H9 (cell line): ENCODE measurements around the gene CCNI2. TPM values are rescaled to one million over a fixed set of nuclear protein-coding genes. Genes with fewer than 3 reads are reported as not detected.

Source experiments
- DNase-seq: peaks from one replicate; pipeline ENCODE4 v3.0.0-alpha.2; 2017
- H2AFZ ChIP-seq: one replicate; pipeline ENCODE4 v1.6.1; 2013; ENCODE audit warnings: mild to moderate bottlenecking, low read length, control low read depth, moderate library complexity
- H2AK5ac ChIP-seq: 2 replicates; pipeline ENCODE4 v1.6.1; 2013; ENCODE audit warnings: low read length, control low read depth, mixed read lengths; ENCODE audit not compliant: insufficient read length
- H2BK120ac ChIP-seq: one replicate; pipeline ENCODE4 v1.6.1; 2013; ENCODE audit warnings: low read depth, mild to moderate bottlenecking, low read length, control low read depth, inconsistent platforms; ENCODE audit not compliant: poor library complexity, severe bottlenecking
- H2BK12ac ChIP-seq: 2 replicates; pipeline ENCODE4 v1.6.1; 2013; ENCODE audit warnings: low read length, control low read depth, mixed read lengths, low read depth; ENCODE audit not compliant: insufficient read length
- H2BK15ac ChIP-seq: 2 replicates; pipeline ENCODE4 v1.6.1; 2013; ENCODE audit warnings: low read depth, low read length, control low read depth
- H2BK20ac ChIP-seq: one replicate; pipeline ENCODE4 v1.6.1; 2013; ENCODE audit warnings: low read depth, mild to moderate bottlenecking, low read length, control low read depth, inconsistent platforms; ENCODE audit not compliant: poor library complexity, severe bottlenecking
- H2BK5ac ChIP-seq: 2 replicates; pipeline ENCODE4 v1.6.1; 2013; ENCODE audit warnings: low read length, control low read depth, mixed read lengths; ENCODE audit not compliant: insufficient read length
- H3K14ac ChIP-seq: 2 replicates; pipeline ENCODE4 v1.6.1; 2013; ENCODE audit warnings: low read length, control low read depth; ENCODE audit not compliant: insufficient read depth
- H3K18ac ChIP-seq: 2 replicates; pipeline ENCODE4 v1.6.1; 2013; ENCODE audit warnings: low read depth, mild to moderate bottlenecking, mixed read lengths, low read length, control low read depth; ENCODE audit not compliant: insufficient read length
- H3K23ac ChIP-seq: 2 replicates; pipeline ENCODE4 v1.6.1; 2013; ENCODE audit warnings: low read length, control low read depth, mixed read lengths, low read depth; ENCODE audit not compliant: insufficient read length
- H3K23me2 ChIP-seq: 2 replicates; pipeline ENCODE4 v1.6.1; 2013; ENCODE audit warnings: low read depth, mild to moderate bottlenecking, mixed read lengths, low read length, control low read depth; ENCODE audit not compliant: insufficient read length, poor library complexity, severe bottlenecking
- H3K27ac ChIP-seq: 2 replicates; pipeline ENCODE4 v1.5.1; 2013; ENCODE audit warnings: low read length, control low read depth, mixed read lengths, low read depth; ENCODE audit not compliant: insufficient read length
- H3K27me3 ChIP-seq: 2 replicates; pipeline ENCODE4 v1.6.1; 2013; ENCODE audit warnings: low read length, control low read depth, inconsistent platforms; ENCODE audit not compliant: insufficient read depth
- H3K4ac ChIP-seq: 2 replicates; pipeline ENCODE4 v1.6.1; 2013; ENCODE audit warnings: low read depth, mild to moderate bottlenecking, control low read depth, inconsistent platforms, low read length, moderate library complexity
- H3K4me1 ChIP-seq: 2 replicates; pipeline ENCODE4 v1.6.1; 2013; ENCODE audit warnings: low read length, control low read depth, inconsistent platforms; ENCODE audit not compliant: insufficient read depth
- H3K4me2 ChIP-seq: 2 replicates; pipeline ENCODE4 v1.6.1; 2013; ENCODE audit warnings: low read length, control low read depth, mixed read lengths; ENCODE audit not compliant: insufficient read length, insufficient read depth
- H3K56ac ChIP-seq: 2 replicates; pipeline ENCODE4 v1.6.1; 2013; ENCODE audit warnings: low read depth, mild to moderate bottlenecking, mixed read lengths, low read length, control low read depth; ENCODE audit not compliant: insufficient read length
- H3K79me1 ChIP-seq: 2 replicates; pipeline ENCODE4 v1.6.1; 2013; ENCODE audit warnings: low read depth, mild to moderate bottlenecking, moderate library complexity, low read length, control low read depth, inconsistent platforms; ENCODE audit not compliant: insufficient read depth, poor library complexity, severe bottlenecking
- H3K79me2 ChIP-seq: 2 replicates; pipeline ENCODE4 v1.6.1; 2013; ENCODE audit warnings: low read length, control low read depth, inconsistent platforms; ENCODE audit not compliant: insufficient read depth
- H3K9ac ChIP-seq: 2 replicates; pipeline ENCODE4 v1.6.1; 2013; ENCODE audit warnings: low read length, control low read depth, mixed read lengths; ENCODE audit not compliant: insufficient read length; ENCODE audit errors: extremely low read depth
- H3K9me3 ChIP-seq: one replicate; pipeline ENCODE4 v1.6.1; 2013; ENCODE audit warnings: low read depth, low read length, inconsistent platforms; ENCODE audit not compliant: control insufficient read depth
- H3T11ph ChIP-seq: one replicate; pipeline ENCODE4 v1.6.1; 2013; ENCODE audit warnings: mild to moderate bottlenecking, low read length, control low read depth, inconsistent platforms
- H4K20me1 ChIP-seq: one replicate; pipeline ENCODE4 v1.6.1; 2013; ENCODE audit not compliant: control insufficient read depth, insufficient read length, insufficient read depth
- H4K5ac ChIP-seq: 2 replicates; pipeline ENCODE4 v1.6.1; 2013; ENCODE audit warnings: low read depth, mild to moderate bottlenecking, mixed read lengths, low read length, control low read depth; ENCODE audit not compliant: insufficient read length
- H4K8ac ChIP-seq: replicated peaks from 2 replicates; pipeline ENCODE4 v1.6.1; 2013; ENCODE audit warnings: low read length, control low read depth, mixed read lengths, low read depth; ENCODE audit not compliant: insufficient read length
- H4K91ac ChIP-seq: 2 replicates; pipeline ENCODE4 v1.6.1; 2013; ENCODE audit warnings: low read depth, mild to moderate bottlenecking, moderate library complexity, mixed read lengths, low read length, control low read depth; ENCODE audit not compliant: insufficient read length
- H3K27ac Mint-ChIP-seq, 3 experiments: 2 replicates in 2 of 3; 3 replicates in 1 of 3; pipeline ENCODE4 v1.8.0; 2020 to 2021; ENCODE audit warnings: mixed read lengths in 3 of 3, mild to moderate bottlenecking in 1 of 3, moderate library complexity in 1 of 3
- H3K27me3 Mint-ChIP-seq: 2 replicates; pipeline ENCODE4 v1.8.0; 2021; ENCODE audit warnings: low read depth, mild to moderate bottlenecking, moderate library complexity, mixed read lengths
- H3K36me3 Mint-ChIP-seq, 3 experiments: 2 replicates in 2 of 3; 3 replicates in 1 of 3; pipeline ENCODE4 v1.8.0; 2020 to 2021; ENCODE audit warnings: low read depth in 3 of 3, mixed read lengths in 3 of 3; ENCODE audit not compliant: insufficient read depth in 1 of 3
- H3K4me1 Mint-ChIP-seq, 2 experiments: 2 replicates each; pipeline ENCODE4 v1.8.0; 2020; ENCODE audit warnings: mixed read lengths in 2 of 2
- H3K4me3 Mint-ChIP-seq, 2 experiments: 2 replicates in 1 of 2; 3 replicates in 1 of 2; pipeline ENCODE4 v1.8.0; 2020 to 2021; ENCODE audit warnings: mild to moderate bottlenecking in 2 of 2, mixed read lengths in 2 of 2, moderate library complexity in 1 of 2
- H3K9me3 Mint-ChIP-seq, 2 experiments: 2 replicates in 1 of 2; 3 replicates in 1 of 2; pipeline ENCODE4 v1.8.0; 2020; ENCODE audit warnings: mild to moderate bottlenecking in 2 of 2, mixed read lengths in 2 of 2, moderate library complexity in 1 of 2
- CTCF ChIP-seq: fragments of 200-600 bp; sonication (generic); conservative IDR thresholded peaks from 3 replicates; pipeline ENCODE4 v1.8.0; 2021; ENCODE audit warnings: antibody characterized with exemption, mild to moderate bottlenecking
- WGBS: extraction: QIAGEN DNeasy Blood & Tissue Kit; methylation state at CpG from one replicate; pipeline ENCODE4 v1.1.7; 2013; ENCODE audit warnings: missing lambda C conversion rate, low lambda C conversion rate, mixed read lengths; ENCODE audit not compliant: insufficient read length; ENCODE audit errors: extremely low coverage; 5-methylcytosine and 5-hydroxymethylcytosine counted together
- total RNA-seq: library from RNA; stranded (reverse); gene quantifications from 2 replicates; pipeline ENCODE4 v1.2.1, GENCODE V29; 2021

The CCNI2 gene
- total RNA-seq, 1 experiment from 2014 or later: 0.57 TPM

GRCh38 chr5:132766806-132767055 is 19.5 kb downstream of the CCNI2 start:
- no CpG with 5 or more reads among the region's 1 CpG for WGBS
- no peak overlapping the region for H3K4me3 Mint-ChIP-seq
- Histone ChIP-seq H4K5ac (no peak overlapping the region), H3K4me1 (peaks cover 2% of the 10 kb centered on the region; the same call in 1 of the 2 replicates), H2BK5ac (no peak overlapping the region), H4K20me1 (peaks cover 2% of the 10 kb centered on the region), H2BK20ac (no peak overlapping the region), H3K79me2 (no peaks in the 10 kb centered on the region), H3K4ac (no peak overlapping the region), H3K56ac (no peak overlapping the region), H3K9me3 (no peaks in the 10 kb centered on the region), H4K91ac (no peak overlapping the region), H3K79me1 (no peaks in the 10 kb centered on the region), H3K23me2 (no peaks in the 10 kb centered on the region), H2BK15ac (no peak overlapping the region), H3K9ac (no peak overlapping the region), H2AK5ac (no peak overlapping the region), H2BK120ac (no peak overlapping the region), H3K27ac (no peak overlapping the region), H3K18ac (no peak overlapping the region), H4K8ac (no peak overlapping the region), H2BK12ac (no peak overlapping the region), H3T11ph (no peak overlapping the region), H2AFZ (no peak overlapping the region), H3K23ac (no peak overlapping the region), H3K27me3 (no peaks in the 10 kb centered on the region), H3K14ac (0 out of 2 replicates have a peak overlapping the region, but pooled peaks have one; percentile 8), H3K4me2 (no peak overlapping the region)
- H3K36me3 Mint-ChIP-seq: peaks cover 3 to 17% (median 15%) of the 10 kb centered on the region in 3 experiments; a peak in 6 of 7 replicates
- peaks cover 3% of the 10 kb centered on the region; the same call in 1 of the 2 replicates for H3K27me3 Mint-ChIP-seq
- H3K9me3 Mint-ChIP-seq: no peaks in the 10 kb centered on the region
- H3K27ac Mint-ChIP-seq: no peak overlapping the region
- peaks cover 12 to 14% of the 10 kb centered on the region in 2 experiments for H3K4me1 Mint-ChIP-seq
- TF ChIP-seq CTCF: no peak
- DNase-seq: no peak
